NCI-H128 (cell line): ENCODE results near the gene TRAPPC11.

Source experiments
- DNase-seq: peaks from one replicate; lab custom pipeline; 2025; ENCODE audit not compliant: unreplicated experiment; lab: John Stamatoyannopoulos, UW

Gene TRAPPC11

GRCh38 chr4:183757060-183757459 is 98.0 kb downstream of the TRAPPC11 start:
- DNase-seq, result no peak

GRCh38 chr4:183758061-183758757 is 99.1 kb downstream of the TRAPPC11 start:
- DNase-seq, result no peak

GRCh38 chr4:183758758-183759447 is 99.8 kb downstream of the TRAPPC11 start:
- no peak for DNase-seq

GRCh38 chr4:183760326-183760725 is 101.2 kb downstream of the TRAPPC11 start:
- no peak for DNase-seq
